Heart right ventricle (tissue), 16 donors: ENCODE measurements around the gene EPN1. TPM values are rescaled to one million over a fixed set of nuclear protein-coding genes. Genes with fewer than 3 reads are reported as not detected.
"Not testable (repeated sequence)": the region's sequence is repeated elsewhere in the genome, so short reads cannot be mapped to it uniquely, and the experiment has no call there.

Source experiments
- ATAC-seq, 8 donors: fragments of 200-7000 bp; cut with Tn5 transposase; one replicate each; pipeline ENCODE4 v1.9.1; 2020; ENCODE audit warnings: mild to moderate bottlenecking in 8 of 8, moderate library complexity in 8 of 8, moderate number of reproducible peaks in 1 of 8
- DNase-seq, 2 donors: peaks; one replicate each; pipeline ENCODE4 v3.0.0-alpha.2; 2020
- H3K27ac ChIP-seq, 10 donors: fragments of 200-600 bp; sonication (generic) in 2 of 10; one replicate each; pipeline versions ENCODE4 v1.5.0 to v1.8.0; 2020 to 2022; ENCODE audit warnings: mild to moderate bottlenecking in 3 of 10
- H3K27me3 ChIP-seq, 7 donors: fragments of 200-600 bp; one replicate each; pipeline ENCODE4 v1.8.0; 2021 to 2022; ENCODE audit warnings: mild to moderate bottlenecking in 2 of 7
- H3K36me3 ChIP-seq, 9 donors: fragments of 200-600 bp; sonication (generic) in 1 of 9; one replicate each; pipeline versions ENCODE4 v1.5.0 to v1.8.0; 2020 to 2022; ENCODE audit warnings: mild to moderate bottlenecking in 2 of 9
- H3K4me1 ChIP-seq, 9 donors: fragments of 200-600 bp; sonication (generic) in 1 of 9; one replicate each; pipeline versions ENCODE4 v1.5.0 to v1.8.0; 2020 to 2022; ENCODE audit warnings: mild to moderate bottlenecking in 4 of 9
- H3K4me3 ChIP-seq, 10 donors: fragments of 200-600 bp; sonication (generic) in 2 of 10; one replicate each; pipeline versions ENCODE4 v1.5.0 to v1.8.0; 2020 to 2022; ENCODE audit warnings: mild to moderate bottlenecking in 7 of 10, moderate library complexity in 2 of 10
- H3K9me3 ChIP-seq, 11 donors: fragments of 200-600 bp in 10 of 11; sonication (generic) in 2 of 11; one replicate each; pipeline versions ENCODE4 v1.5.0 to v1.8.0; 2013 to 2022; ENCODE audit warnings: mild to moderate bottlenecking in 2 of 11, control low read depth in 1 of 11, moderate library complexity in 1 of 11
- WGBS, 2 donors: extraction: QIAGEN DNeasy Blood & Tissue Kit; methylation state at CpG; one replicate each; pipeline ENCODE4 v1.1.7; 2013; ENCODE audit warnings: inconsistent platforms in 1 of 2; 5-methylcytosine and 5-hydroxymethylcytosine counted together
- intact Hi-C, 10 donors: fragments of 100-400 bp; cut with DNase I; formaldehyde crosslinking; loops; one replicate each; pipeline versions ENCODE4 v1.11.1 to v1.14.2; 2022
- polyA plus RNA-seq, 2 donors: library from polyadenylated mRNA; stranded (reverse); fragments of 200-250 nt; gene quantifications; one replicate each; pipeline ENCODE4 v1.2.3, GENCODE V29; 2013
- total RNA-seq, 10 donors: library from RNA; stranded (reverse); fragmentation: NEBNext Ultra II Directional in 3 of 10; extraction: Animal tissue kit (Norgen Biotek cat#: 25700) in 3 of 10; gene quantifications; one replicate each; pipeline versions ENCODE4 v1.2.1 to v1.2.4, GENCODE V29; 2021 to 2023
- TF ChIP-seq, protein P1 (sequence below), 9 donors: fragments of 200-600 bp; sonication (generic) in 2 of 9; IDR thresholded peaks; one replicate each; pipeline versions ENCODE4 v1.5.0 to v1.8.0; 2021 to 2022; ENCODE audit warnings: antibody characterized with exemption in 9 of 9, mild to moderate bottlenecking in 5 of 9, moderate library complexity in 1 of 9
- donor health status: Arrhythmogenic right ventricular cardiomyopathy.
- donor health status: ischemic (EF 13 %, LVEDD 7.1; RV severe dilation, severe dysfunction).
- donor health status: healthy with polysubstance abuse.
- donor health status: DM: no; HTN: yes; CAD: no.
- donor health status: DM: no; HTN: no; CAD: no.
- donor health status: ischemic (EF 25% LVEDD 6.9; RV normal size, moderate dysfunction).
- donor health status: ischemic (EF 25% LVEDD 5.7; RV mildly dilated, moderate dysfunction).
- donor health status: healthy.
- donor health status: DM: yes; HTN: yes; CAD: no.
- donor health status: Ischemic cardiomyopathy.
- donor health status: ischemic (EF 35%, LVEDD 5.7; RV mildly dilated, moderate dysfunction).
- donor health status: nonischemic (EF 11% LVEDD 7.7; RV severe dilation, severe dysfunction).
- donor health status: DM: yes; HTN: yes; CAD: no.
- donor health status: PGD.
- donor health status: ischemic (EF 29% LVEDD 5.4; RV normal size, mild dysfunction).
- donor health status: nonischemic (EF 23%, LVEDD 6.1; RV moderate dilation, normal function).

The EPN1 gene
- total and polyA plus RNA-seq, 12 donors: 127 to 305 (median 138) TPM

DNA sequence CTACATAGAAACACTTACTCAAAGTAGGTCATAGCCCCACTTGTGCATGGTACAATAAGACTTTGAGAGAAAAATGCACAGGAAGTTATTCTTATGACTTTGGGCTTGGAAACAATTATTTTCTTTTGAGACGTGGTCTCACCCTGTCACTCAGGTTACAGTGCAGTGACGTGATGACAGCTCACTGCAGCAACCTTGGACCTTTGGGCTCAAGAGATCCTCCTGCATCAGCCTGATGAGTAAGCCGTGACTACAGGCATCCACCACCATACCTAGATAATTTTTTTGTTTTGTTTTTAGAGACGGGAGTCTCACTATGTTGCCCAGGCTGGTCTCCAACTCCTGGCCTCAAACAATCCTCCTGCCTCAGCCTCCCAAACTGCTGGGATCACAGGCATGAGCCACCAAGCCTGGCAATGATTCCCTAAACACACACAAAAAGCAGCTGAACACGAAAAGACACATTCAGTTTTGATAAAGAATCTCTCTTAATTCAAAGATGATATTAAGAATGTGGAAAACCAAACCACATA is 45.3 kb downstream of the EPN1 start:
- H3K27me3 ChIP-seq: peaks cover 0 to 72% (median 58%) of the 10 kb centered on the region in 7 donors
- H3K4me1 ChIP-seq: no peaks in the 10 kb centered on the region
- no peak overlapping the region for H3K4me3 ChIP-seq
- DNase-seq (no peak), ATAC-seq (no peak)
- no peaks in the 10 kb centered on the region for H3K36me3 ChIP-seq
- no peak overlapping the region for H3K27ac ChIP-seq
- intact Hi-C loops: no loop called here
- WGBS, 2 donors: 50 to 57% methylated on average over 5 of the region's 5 CpGs
- peaks cover 0 to 20% (median 5%) of the 10 kb centered on the region in 11 donors for H3K9me3 ChIP-seq
- TF ChIP-seq, protein P1, sequence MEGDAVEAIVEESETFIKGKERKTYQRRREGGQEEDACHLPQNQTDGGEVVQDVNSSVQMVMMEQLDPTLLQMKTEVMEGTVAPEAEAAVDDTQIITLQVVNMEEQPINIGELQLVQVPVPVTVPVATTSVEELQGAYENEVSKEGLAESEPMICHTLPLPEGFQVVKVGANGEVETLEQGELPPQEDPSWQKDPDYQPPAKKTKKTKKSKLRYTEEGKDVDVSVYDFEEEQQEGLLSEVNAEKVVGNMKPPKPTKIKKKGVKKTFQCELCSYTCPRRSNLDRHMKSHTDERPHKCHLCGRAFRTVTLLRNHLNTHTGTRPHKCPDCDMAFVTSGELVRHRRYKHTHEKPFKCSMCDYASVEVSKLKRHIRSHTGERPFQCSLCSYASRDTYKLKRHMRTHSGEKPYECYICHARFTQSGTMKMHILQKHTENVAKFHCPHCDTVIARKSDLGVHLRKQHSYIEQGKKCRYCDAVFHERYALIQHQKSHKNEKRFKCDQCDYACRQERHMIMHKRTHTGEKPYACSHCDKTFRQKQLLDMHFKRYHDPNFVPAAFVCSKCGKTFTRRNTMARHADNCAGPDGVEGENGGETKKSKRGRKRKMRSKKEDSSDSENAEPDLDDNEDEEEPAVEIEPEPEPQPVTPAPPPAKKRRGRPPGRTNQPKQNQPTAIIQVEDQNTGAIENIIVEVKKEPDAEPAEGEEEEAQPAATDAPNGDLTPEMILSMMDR (IDR thresholded peaks at IDR 0.05): no peak

DNA sequence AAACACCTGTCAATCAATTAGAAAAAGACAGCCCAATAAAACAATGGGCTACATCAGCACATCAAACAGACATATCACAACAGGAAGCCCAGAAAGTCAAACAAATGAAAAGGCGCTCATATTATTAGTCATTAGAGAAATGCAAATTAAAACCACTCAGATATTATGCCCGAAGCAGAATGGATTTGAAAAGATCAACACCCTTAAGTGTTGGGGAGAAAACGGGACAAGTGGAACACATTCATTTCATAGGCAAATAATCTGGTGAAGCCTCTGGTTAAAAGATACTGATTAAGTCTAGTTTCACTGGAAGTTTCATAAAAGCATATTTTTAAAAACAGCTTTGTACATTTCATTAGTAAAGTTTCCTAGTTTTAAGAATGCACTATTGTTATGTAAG is 45.8 kb downstream of the EPN1 start:
- Histone ChIP-seq H3K27ac (no peak overlapping the region), H3K4me1 (no peaks in the 10 kb centered on the region), H3K4me3 (no peak overlapping the region), H3K36me3 (no peaks in the 10 kb centered on the region), H3K27me3 (peaks cover 0 to 70% (median 55%) of the 10 kb centered on the region in 7 donors), H3K9me3 (peaks cover 0 to 20% (median 5%) of the 10 kb centered on the region in 11 donors)
- ATAC-seq (no peak), DNase-seq (no peak)
- intact Hi-C loops: no loop called here
- 86 to 88% methylated on average over 3 of the region's 3 CpGs for WGBS, 2 donors
- TF ChIP-seq, protein P1 (IDR thresholded peaks at IDR 0.05): no peak

DNA sequence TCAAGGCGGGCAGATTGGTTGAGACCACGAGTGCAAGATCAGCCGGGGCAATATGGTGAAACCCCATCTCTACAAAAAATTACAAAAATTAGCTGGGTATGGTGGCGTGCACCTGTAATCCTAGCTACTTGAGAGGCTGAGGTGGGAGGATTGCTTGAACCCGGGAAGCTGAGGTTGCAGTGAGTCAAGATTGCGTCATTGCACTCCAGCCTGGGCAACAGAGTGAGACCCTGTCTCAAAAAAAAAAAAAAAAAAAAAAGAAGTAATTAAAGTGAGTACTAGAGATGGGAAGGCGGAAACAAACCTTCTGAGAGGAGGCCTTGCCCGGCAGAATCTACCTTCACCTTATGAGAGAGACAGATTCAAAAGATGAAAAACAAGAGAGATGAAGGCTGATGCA is 48.5 kb downstream of the EPN1 start:
- WGBS, 2 donors: 85 to 91% methylated on average over 8 of the region's 8 CpGs
- peaks cover 0 to 20% (median 5%) of the 10 kb centered on the region in 11 donors for H3K9me3 ChIP-seq
- H3K4me3 ChIP-seq: no peak overlapping the region
- DNase-seq (no peak), ATAC-seq (no peak)
- no peaks in the 10 kb centered on the region for H3K4me1 ChIP-seq
- intact Hi-C loops: no loop called here
- H3K27me3 ChIP-seq: peaks cover 0 to 52% (median 33%) of the 10 kb centered on the region in 7 donors
- H3K27ac ChIP-seq: no peak overlapping the region
- no peaks in the 10 kb centered on the region for H3K36me3 ChIP-seq
- TF ChIP-seq, protein P1 (IDR thresholded peaks at IDR 0.05): no peak

DNA sequence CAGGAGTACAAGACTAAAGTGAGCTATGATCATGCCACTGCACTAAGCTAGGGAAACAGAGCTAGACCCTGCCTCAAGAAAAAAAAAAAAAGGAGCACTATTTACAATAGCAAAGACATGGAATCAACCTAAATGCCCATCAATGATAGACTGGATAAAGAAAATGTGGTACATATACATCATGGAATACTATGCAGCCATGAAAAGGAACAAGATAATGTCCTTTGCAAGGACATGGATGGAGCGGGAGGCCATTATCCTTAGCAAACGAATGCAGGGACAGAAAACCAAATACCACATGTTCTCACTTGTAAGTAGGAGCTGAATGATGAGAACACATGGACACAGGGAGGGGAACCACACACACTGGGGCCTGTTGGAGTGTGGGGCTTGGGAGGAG is 55.4 kb downstream of the EPN1 start:
- H3K4me1 ChIP-seq, H3K4me3 ChIP-seq, H3K9me3 ChIP-seq, H3K36me3 ChIP-seq, intact Hi-C loops, ATAC-seq, H3K27ac ChIP-seq, DNase-seq: not testable (repeated sequence)
- 79 to 81% methylated on average over 2 of the region's 2 CpGs for WGBS, 2 donors
- peaks cover 0 to 10% (median 5%) of the 10 kb centered on the region in 7 donors for H3K27me3 ChIP-seq

DNA sequence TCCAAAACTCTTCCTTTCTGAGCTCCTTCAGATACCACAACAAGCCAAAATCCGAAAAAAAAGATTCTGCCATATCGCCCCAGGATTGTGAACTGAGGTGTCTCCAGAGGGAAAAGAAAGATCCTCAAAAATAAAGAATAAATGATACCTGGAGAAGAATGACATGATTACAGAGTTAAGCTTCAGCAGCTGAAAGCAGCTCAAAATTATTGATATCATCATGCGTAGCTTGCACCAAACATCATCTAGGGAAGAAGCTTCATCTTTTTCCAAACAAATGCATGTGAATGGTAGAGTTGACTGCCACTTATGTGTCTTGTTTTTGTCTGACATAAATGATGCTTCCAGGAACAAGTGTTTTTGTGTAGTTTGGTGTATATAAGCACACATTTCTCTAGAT is 63.3 kb downstream of the EPN1 start, which contains the start of gene NLRP9:
Gene NLRP9 (minus strand): TSS at position 101 of the 400 bp plus-strand sequence. CDS start 28 bp downstream, at position 73.
- Histone ChIP-seq H3K9me3 (no peaks in the 10 kb centered on the region), H3K27ac (no peak within 1 kb of the TSS), H3K27me3 (peaks cover 0 to 9% (median 0%) of the 10 kb centered on the region in 7 donors), H3K4me3 (no peak within 1 kb of the TSS), H3K4me1 (no peaks in the 10 kb centered on the region), H3K36me3 (no peaks in the 10 kb centered on the region)
- ATAC-seq (no peak), DNase-seq (no peak)
- intact Hi-C loops: no loop called here
- WGBS, 2 donors: 87 to 91% methylated on average over 3 of the region's 3 CpGs
- TF ChIP-seq, protein P1 (IDR thresholded peaks at IDR 0.05): no peak
